GM19035 (cell line): ENCODE results near the gene TEDC2.
"Not testable (repeated sequence)": the region's sequence is repeated elsewhere in the genome, so short reads cannot be mapped to it uniquely, and the experiment has no call there.

Source experiments
- ATAC-seq: cut with Tn5 transposase; IDR thresholded peaks from one replicate; pipeline ENCODE4 v1.9.1; 2021; ENCODE audit not compliant: unreplicated experiment

TEDC2 gene

GRCh38 chr16:2476345-2476720 lies 16.4 kb downstream of the TEDC2 start:
- ATAC-seq, result no peak

DNA sequence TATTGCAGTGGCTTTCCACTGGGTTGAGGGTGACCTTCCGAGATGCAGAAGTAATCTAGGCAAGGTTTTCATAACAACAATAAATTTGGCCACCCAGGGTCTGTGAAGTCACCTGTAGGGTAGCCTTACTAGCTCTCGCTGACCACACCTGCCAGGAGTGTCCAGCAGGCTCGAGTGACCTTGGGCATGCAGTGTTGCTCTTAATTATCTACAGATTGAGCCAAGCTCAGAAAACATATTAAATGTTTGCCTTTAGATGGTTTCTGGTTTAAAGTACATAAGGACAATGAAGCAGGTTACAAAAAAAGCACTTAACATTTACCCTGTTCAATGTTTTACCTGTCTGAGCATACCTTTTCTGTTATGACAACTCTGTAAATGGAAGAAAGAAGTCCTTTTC lies 16.8 kb downstream of the TEDC2 start:
- no peak for ATAC-seq

DNA sequence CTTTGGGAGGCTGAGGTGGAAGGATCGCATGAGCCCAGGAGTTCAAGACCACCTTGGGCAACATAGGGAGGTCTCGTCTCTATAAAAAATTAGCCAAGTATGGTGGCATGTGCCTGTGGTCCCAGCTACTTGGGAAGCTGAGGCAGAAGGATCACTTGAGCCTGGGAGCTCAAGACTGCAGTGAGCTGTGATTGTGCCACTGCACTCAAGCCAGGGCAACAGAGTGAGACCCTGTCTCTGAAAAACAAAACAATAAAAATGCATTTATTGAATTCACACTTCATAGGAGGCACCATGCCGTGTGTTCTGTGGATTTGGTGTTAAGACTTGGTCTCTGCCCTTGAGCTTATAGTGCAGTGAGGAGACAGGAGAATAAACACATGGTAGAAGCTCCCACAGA lies 17.4 kb downstream of the TEDC2 start:
- no peak for ATAC-seq

- no peak for ATAC-seq
Measured at GRCh38 chr16:2478279-2478678, 18.4 kb downstream of the TEDC2 start.

GRCh38 chr16:2479996-2480395 lies 20.1 kb downstream of the TEDC2 start:
- ATAC-seq, result not testable (repeated sequence)

DNA sequence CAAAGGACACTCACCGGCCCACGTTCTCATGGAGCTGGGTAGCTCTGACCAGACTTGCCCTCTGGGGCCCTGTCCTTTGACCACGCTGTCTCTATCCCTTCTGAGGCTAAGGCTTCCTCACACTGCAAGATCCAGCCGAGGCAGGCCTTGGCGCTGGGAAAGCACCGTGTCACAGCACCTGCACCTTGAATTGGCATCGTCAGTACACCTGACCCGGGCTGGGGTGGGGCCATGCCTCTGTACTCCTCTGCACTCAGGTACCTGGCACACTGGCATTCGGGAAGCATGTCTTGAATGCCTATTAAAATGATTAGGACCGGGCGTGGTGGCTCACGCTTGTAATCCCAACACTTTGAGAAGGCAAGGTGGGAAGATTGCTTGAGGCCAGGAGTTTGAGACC lies 21.0 kb downstream of the TEDC2 start:
- ATAC-seq, result no peak

- no peak for ATAC-seq
Measured at GRCh38 chr16:2481676-2482075, 21.8 kb downstream of the TEDC2 start.

DNA sequence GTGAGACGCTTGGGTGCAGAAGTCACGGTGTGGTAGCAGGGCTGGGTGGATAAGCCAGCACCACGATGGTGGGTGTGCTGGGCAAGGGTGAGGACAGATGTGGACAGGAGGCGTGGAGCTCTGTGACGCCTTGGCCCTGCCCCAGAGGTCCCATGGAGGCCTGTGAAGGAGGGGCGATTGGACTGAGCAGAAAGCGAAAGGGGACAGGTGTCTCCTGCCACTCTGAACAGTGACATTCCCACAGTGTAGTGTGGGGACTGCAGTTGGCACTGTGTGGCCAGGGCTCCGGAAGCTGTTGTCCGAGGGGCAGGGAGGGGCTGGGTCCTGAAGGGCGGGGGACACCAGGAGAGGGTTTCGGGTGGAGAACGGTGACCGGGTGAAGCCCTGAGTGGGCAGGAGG lies 22.3 kb downstream of the TEDC2 start:
- ATAC-seq, result no peak

DNA sequence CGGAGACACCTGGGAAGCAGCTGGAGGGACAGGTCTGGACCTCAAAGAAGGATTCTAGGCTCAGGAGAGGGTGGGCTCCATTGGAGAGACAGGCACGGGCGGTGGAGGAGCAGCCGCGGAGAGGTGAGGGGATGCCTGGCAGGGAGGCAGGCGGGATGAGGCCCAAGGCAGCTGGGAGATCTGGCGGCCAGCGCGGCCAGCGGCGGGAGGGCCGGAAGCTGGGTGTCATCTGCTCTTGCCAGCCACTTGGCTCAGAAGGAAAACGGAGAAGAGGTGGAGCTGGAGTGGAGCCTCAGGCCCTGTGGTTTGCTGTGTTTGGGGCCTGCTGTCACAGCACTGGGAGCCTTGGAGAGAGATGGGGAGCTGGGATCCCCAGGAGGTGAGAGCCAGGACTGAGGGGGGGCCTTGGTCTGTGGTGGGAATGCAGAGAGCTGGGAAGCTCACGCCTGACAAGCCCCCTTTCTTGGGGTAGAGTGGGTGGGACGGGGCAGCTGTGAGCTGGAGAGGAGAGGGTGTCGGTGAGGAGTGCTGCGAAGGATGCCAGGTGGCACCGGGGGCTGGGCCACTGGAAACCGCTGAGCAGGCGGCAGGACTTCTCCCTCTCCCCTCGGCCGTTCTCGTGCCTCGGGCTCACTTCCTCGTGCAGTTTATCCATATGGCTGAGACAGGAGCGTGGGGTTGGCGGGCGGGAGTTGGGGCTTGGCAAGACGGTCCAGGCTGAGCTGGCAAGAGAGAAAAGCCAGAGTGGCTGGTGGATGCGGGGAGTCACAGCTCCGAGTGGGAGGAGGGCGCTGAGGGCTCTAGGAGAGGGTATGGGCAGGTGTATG lies 23.0 kb downstream of the TEDC2 start:
- ATAC-seq, result no peak

DNA sequence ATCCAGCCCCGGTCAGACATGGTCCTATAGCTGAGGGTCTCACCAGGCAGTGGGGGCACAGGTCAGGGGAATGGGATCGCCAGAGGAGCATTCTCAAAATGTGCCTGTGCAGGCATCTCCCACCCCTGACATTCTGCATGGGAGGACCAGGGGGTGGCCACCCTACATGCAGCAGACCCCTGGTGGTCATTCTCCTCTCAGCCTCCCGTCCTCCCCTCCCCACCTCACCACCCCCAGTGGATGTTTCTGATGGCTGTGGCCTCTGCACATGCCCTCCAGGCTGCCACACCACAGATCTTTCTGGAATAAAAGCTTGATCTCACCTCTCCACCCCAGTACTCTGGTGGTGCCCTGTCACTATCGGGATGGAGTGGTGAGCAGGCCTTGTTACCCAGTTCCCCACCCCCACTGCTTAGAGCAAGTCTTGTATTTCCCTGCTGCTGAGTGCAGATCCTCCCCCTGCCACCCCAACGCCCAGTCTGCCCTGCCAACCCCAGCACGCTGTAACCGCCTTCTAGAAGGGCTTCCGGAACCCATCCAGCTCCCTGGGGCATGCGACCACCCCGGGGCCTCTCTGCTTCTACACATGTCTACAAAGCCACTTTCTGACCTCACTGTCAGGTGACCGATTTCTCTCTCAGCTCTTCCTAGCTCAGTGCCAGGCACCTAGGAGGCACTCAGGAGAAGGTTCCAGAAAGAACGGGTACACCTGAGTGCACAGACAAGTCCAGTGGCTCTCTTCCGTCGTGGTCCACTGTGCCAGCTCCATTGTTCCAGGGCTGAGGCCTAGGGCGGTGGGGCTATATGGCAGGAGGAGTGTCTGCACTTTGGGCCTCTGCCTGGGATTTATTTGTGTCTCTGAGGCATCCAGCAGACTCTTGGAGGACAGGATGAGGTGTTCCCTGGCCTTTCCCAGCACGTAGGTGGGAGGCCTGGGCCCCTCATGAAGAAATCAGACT lies 24.3 kb downstream of the TEDC2 start:
- ATAC-seq, result no peak

- no peak for ATAC-seq
Measured at GRCh38 chr16:2484898-2485508, 25.1 kb downstream of the TEDC2 start.

DNA sequence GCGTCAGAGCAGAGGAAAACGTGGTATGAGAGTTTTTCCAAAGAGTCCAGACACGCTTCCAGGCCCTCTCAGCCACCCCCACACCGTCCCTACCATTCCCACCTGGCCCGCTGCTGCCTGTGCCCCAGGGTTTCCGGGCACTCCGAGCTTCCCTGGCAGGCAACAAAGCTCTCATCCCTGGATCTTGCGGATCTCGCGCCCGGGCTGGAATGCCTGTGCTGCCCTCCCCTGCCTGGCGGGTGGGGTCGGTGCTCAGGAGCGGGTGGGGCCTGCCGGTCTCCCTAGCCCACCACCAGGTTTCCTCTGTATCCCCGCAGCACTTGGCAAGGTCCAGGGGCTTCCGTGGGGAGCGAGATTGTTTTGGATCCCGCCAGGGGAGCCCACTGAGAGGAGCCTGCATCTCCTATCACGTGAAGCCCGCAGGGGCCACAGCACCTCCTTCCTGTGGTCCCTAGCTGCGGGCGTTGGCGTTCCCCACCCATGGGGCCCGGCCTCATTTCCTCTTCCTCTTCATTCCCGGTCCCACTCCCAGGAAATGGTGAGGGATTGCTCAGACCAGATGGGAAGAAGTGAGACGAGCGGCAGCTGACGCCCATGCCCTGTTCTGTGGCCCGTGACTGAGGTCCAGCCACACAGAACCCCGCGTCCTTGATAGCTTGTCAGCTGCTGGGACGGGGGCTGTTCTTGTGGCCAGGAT lies 26.1 kb downstream of the TEDC2 start:
- no peak for ATAC-seq

DNA sequence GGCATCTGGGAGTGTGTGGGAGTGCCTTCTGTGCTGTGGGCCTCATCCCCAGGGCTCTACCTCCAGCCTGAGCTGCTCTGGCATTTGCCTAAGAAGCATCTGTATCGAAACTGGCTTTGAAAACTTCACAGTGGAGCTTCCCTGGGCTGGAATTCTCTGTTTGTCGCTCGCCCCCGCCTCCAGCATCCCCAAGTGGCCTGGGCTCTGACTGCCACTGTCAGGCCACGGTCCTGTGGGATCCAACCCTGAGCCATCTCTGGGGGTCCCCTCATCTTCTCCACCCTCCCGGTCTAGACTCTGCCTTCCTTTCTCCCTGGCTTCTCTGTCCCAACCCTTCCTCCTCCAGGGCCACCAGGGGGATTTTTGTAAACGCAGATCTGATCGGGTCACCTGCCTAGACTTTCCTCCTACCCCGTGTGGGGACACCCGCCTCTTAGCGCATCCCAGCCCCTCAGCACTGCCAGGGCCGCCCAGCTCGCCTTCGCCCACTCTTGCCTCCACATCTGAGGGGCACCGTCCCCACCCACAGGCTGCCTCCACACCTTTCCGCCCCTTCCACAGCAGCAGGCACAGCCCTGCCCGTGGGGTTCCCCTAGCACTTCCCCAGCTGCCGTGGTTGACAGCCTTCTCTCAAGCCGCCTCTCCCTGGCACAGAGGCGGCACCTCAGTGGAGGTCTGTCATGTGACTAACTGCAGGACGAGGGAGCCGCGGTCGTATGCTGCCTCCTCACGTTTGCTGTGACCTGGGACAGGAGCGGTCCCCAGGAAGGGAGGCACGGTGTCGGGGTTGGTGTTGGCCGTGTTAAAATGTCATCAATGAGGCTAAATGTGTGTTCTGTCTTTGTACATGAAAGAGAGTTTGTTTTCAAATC lies 27.0 kb downstream of the TEDC2 start:
- no peak for ATAC-seq

DNA sequence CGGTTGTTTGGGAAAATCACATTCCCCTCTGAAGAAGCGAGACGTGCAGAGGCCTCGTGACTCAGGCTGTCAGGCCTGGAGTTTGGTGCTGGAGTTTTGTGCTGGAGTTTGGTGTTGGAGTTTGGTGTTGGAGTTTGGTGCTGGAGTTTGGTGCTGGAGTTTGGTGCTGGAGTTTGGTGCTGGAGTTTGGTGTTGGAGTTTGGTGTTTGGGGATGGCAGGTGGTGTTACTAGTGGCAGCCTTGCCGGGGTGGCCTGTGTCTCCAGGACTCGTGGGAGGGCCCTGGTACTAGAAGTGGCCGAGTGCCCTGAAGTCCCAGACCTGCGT lies 27.6 kb downstream of the TEDC2 start:
- ATAC-seq, result no peak

- ATAC-seq, result no peak
Measured at GRCh38 chr16:2487903-2488531, 28.1 kb downstream of the TEDC2 start.

- no peak for ATAC-seq
Measured at GRCh38 chr16:2489581-2489980, 29.7 kb downstream of the TEDC2 start.

GRCh38 chr16:2490190-2491105 lies 30.5 kb downstream of the TEDC2 start:
- ATAC-seq, result no peak

- ATAC-seq, result no peak
Measured at GRCh38 chr16:2492292-2492691, 32.4 kb downstream of the TEDC2 start.

GRCh38 chr16:2493605-2494004 lies 33.7 kb downstream of the TEDC2 start:
- no peak for ATAC-seq
